Spleen (tissue), 7 donors: Measurements from ENCODE around the gene EGFLAM.

Experiments used
- CTCF ChIP-seq, 11 experiments: fragments of 200-600 bp in 7 of 11; fragments of 450-650 bp in 4 of 11; sonication (generic) in 4 of 11; IDR thresholded peaks in 8 of 11; conservative IDR thresholded peaks in 3 of 11; 1 replicate in 7 of 11; 2 replicates in 4 of 11; pipeline versions ENCODE4 v1.4.0 to v1.8.0; 2016 to 2021; ENCODE audit warnings: antibody characterized with exemption in 11 of 11, inconsistent platforms in 4 of 11, mild to moderate bottlenecking in 1 of 11
- POLR2AphosphoS5 ChIP-seq, 3 donors: sonication (generic); formaldehyde crosslinking; IDR thresholded peaks; one replicate each; pipeline ENCODE4 v1.5.1; 2017; ENCODE audit warnings: antibody characterized with exemption in 3 of 3
- donor health status: DM: no; HTN: no; CAD: no; lungs with moderate emphysema.
- donor health status: DM: no; HTN: no; CAD: no.
- donor health status: DM: no; HTN: no; CAD: no.

- TF ChIP-seq CTCF (IDR thresholded peaks at IDR 0.05 in 8 of 11, conservative IDR thresholded peaks at IDR 0.05 in 3 of 11) (no peak), POLR2AphosphoS5 (IDR thresholded peaks at IDR 0.05) (no peak)
These were observed 239.6 kb downstream of the EGFLAM start for GRCh38 chr5:38497946-38498345.
